Renal cortex interstitium (tissue), 11 donors: ENCODE measurements around the gene RARG. TPM values are rescaled to one million over a fixed set of nuclear protein-coding genes. Genes with fewer than 3 reads are reported as not detected.

Source experiments
- DNase-seq, 11 donors: peaks; one replicate each; pipeline ENCODE4 v3.0.0-alpha.2; 2013; ENCODE audit warnings: low read depth in 9 of 11, low spot score in 4 of 11; ENCODE audit errors: extremely low read depth in 1 of 11
- polyA plus RNA-seq, 3 donors: library from polyadenylated mRNA; unstranded; fragments of 120-200 nt; gene quantifications; one replicate each; pipeline ENCODE4 v1.2.1, GENCODE V29; 2013; ENCODE audit not compliant: insufficient read length in 3 of 3

The RARG gene
- polyA plus RNA-seq, 3 donors: 28.4 to 36.6 (median 31.4) TPM

DNA sequence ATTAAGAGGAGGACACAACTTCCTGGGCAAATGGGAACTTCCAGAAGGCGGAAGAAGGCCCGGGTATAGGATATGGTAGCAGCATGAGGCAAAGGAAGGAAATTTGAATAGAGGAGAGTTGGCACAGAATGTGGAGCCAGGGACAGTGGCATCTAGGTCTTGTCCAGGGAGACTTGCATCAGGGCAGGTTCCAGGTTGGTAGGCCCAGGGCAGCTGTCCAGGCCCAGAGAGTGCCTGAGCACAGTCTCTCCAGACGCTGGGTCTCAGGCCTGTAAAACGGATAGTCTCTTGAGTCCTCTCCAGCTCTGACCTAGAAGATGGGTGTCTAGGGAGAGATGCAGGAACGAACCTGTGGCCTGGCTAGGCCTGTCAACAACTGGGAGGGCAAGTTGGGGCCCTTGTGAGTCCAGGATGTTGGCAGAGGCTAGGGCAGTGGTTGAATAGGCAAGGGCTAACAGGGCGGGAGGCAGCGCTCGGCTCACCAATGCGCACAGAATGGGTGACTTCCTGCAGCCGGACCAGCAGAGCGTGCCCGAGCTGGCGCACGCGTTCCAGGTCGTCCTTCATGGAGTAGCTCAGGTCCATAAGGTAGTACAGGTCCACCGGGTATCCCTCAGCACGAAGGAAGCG, 34.9 kb downstream of the RARG start:
- DNase-seq: no peak

GRCh38 chr12:53196486-53196885, 35.5 kb downstream of the RARG start:
- DNase-seq: no peak

- DNase-seq: no peak
These were observed 36.2 kb downstream of the RARG start for GRCh38 chr12:53195516-53196420.

DNA sequence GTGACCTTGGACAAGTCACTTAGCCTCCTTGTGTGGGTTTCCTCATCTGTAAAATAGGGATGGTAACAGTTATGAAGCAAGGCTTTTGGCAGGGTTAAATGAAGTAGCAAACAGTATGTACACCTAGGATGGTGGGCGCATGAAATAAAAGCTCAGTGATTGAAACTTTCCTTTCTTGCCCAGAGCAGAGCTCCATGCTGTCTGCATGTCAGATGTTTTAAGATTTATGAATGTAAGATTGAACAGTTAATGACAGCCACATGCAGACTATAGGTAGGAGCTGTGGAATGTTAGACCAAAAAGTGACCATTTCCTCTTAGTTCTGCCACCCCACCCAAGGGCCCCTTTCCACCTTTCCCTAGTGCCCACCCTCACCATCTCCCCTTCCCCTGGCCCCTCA, 37.0 kb downstream of the RARG start:
- DNase-seq: no peak

DNA sequence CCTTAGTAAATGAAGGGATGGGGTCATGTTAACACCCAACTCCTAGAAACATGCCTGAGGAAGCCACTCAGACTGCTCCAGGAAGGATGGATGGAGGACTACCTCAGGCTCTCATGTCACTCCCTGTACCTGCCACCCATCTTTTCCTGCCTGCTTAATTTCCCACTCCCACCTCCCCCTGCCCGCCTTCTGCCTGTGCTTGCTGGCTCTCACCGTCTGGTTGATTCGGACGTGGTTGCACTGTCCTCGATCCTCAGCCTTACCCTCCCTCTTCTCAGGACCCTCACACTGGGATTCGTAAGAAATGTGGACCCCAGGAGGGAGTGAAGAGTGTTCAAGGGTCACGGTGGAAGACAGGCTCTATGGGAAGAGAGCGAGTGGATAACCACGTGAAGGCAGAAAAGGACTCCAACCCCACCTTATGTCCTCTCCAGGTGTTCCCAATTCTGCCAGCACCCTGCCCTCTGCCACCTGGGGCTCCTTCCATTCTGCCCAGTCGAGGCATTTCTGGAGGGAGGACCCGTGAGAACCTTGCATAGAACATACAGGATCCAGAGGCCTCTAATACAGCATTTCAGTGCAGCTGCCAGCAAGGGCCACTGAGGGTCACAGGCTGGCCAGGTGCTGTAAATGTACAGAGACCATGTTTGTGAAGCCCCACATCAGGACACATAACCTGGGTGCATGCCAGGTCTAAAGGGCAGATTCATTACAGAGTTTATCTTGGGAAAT, 37.9 kb downstream of the RARG start:
- no peak for DNase-seq

- DNase-seq: no peak
These were observed 39.0 kb downstream of the RARG start for GRCh38 chr12:53193040-53193439.

GRCh38 chr12:53192531-53193021, 39.4 kb downstream of the RARG start:
- no peak for DNase-seq

DNA sequence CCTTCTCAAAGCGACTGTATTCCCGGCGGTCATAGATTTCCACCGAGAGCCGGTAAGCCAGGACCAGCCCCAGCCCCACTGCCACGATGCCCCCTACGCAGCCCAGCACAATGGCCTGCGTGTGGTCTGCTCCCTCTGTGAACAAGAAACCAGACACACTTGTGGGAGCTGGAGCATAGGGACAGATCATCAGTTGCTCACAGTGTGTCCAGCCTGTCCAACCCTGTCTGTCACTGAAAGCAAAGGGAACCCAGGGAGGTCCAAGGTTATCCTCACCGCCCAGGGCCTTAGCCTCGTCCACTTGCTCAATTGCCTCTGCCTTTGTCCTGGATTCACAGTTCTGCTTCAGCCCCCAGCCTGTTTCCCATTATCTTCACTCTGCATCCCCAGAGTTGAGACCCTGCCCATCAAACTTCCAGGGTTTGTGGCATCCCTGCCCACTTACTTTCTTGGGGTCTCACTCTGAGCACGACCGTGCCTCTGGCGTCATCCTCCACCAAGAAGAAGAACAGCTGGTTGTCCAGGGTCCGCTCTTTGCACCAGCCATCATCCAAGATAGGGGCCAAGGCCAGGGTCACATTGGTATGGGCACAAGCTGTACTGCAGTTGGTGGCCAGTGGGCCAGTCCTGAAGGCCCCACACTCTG, 40.0 kb downstream of the RARG start:
- DNase-seq: no peak

DNA sequence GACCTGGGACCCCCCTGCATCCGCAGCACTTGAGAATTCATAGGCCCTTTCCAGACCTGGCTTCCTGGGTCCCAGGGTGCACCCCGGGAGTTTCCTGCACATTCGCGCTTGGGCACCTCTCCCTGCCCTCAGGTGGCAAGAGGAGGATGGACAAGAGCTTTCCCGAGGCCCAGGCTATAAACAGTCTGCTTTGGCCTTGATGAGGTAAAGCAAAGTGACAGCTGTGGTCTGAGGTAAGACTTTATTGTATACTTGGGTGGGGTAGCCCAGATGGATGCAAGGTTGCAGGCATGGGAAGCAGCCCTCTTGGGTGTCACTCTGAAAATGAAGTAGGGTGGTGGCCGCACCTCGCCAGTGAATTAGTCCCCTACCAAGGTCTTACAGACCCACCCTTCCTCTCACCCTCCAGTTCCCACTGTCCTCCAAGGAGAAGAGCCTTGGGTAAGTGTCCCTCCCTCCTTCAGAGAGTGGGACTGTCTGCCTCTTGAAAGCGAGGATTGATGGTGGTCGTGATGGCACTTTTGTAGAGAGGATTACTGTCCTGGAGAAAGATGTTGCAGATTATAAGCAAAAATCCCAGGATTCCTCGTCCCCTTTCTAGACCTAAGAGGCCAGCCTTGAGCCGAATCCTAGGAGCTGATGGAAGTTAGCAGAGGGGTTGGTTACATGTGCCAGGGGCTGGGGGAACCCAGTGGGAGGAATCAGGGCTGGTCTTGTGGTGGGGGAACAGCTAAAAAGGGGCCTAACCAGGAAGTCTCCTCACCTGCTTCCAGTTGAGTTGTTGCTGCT, 40.7 kb downstream of the RARG start:
- DNase-seq: no peak

- peak in 1 of 11 donors; percentile 13 for DNase-seq
These were observed 41.8 kb downstream of the RARG start for GRCh38 chr12:53190108-53190729.

DNA sequence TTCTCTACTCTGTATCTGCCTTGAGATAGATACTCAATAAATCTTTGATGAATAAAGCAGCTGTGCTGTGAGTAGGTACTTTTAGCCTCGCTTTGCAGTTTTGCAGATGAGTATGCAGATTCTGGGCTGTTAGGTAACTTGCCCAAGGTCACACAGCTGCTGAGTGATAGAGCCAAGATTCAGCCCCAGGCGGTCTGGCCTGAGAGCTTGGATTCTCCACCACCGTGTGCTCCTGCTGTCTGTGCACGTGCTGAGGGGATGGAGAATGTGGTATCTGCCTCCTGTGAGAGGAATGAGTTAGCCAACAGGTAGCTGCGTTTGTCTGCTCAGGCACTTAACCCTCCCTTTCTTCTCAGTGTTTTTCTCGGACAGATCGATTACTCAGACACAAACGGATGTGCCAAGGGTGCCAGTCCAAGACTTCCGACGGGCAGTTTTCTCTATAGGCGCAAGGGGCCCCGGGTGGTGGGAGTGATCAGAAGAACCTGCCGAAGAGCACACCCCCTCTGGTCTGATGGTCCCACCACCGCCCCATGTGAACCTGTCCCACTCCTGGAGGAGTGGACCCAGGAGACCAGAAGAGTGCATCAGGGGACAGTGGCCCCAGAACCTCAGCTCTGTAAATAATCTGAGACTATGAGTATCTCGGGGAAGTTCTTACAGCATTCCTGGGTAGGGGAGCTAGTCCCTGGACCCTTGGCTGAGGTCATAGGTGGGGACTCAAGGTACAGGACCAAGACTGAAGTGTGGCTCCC, 44.7 kb downstream of the RARG start:
- DNase-seq: no peak

DNA sequence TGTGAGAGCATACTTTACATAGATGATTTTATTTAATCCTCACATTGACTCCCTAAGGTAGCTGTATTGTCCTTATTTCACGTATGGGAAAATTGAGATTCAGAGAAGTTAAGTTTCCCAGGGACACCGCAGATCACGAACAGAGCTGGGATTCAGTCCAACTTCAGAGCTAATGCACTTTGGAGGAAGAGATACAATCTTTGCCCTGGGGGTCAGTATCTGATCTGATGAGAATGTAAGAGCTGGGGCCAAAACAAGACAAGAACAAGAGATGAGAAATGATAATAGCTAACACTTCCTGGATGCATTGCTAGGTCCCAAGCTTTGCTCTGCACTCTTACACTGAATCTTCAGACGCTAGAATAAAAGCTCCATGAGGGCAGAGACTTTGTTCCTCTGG, 45.3 kb downstream of the RARG start:
- DNase-seq: no peak

GRCh38 chr12:53185582-53186153, 46.3 kb downstream of the RARG start:
- DNase-seq: no peak

- no peak for DNase-seq
These were observed 47.2 kb downstream of the RARG start for GRCh38 chr12:53184828-53185227.

GRCh38 chr12:53182903-53183302, 49.1 kb downstream of the RARG start:
- DNase-seq: no peak

DNA sequence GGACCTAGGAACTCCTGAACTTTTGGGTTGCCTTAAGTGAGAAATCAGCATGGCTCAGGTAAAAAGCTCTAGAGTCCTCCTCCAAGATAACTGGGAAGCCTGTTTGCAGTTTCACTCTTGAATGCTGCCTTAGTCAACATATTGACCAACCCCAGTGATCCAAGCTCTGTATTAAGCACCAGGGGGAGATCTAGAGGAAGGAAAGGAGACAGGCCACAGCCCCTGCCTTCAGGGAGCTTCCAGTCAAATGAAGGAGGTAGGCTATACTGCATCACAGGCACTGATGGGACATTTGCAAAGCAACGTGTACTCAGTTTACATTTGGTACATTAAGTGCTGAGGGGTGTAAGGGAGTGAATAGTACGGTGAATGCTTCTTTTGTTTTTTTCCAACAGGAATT, 50.1 kb downstream of the RARG start:
- no peak for DNase-seq
